Trophoblast cell (in vitro differentiated cells and primary cell): ENCODE results near the gene PPT1.

Source experiments
- DNase-seq, 2 donors: peaks; one replicate each; pipeline ENCODE4 v3.0.0-alpha.2; 2016
- H2AFZ ChIP-seq: 2 replicates; pipeline ENCODE4 v1.6.1; 2013; ENCODE audit warnings: low read length, moderate library complexity, mild to moderate bottlenecking; ENCODE audit not compliant: insufficient read depth, poor library complexity
- H2AK5ac ChIP-seq: 2 replicates; pipeline ENCODE4 v1.6.1; 2013; ENCODE audit warnings: mild to moderate bottlenecking, low read length
- H2BK120ac ChIP-seq: 2 replicates; pipeline ENCODE4 v1.6.1; 2013; ENCODE audit warnings: low read length, mild to moderate bottlenecking, moderate library complexity; ENCODE audit not compliant: insufficient read depth, poor library complexity
- H2BK12ac ChIP-seq: 2 replicates; pipeline ENCODE4 v1.6.1; 2013; ENCODE audit warnings: mild to moderate bottlenecking, low read length, moderate library complexity
- H2BK5ac ChIP-seq: 2 replicates; pipeline ENCODE4 v1.6.1; 2013; ENCODE audit warnings: low read length, low read depth, moderate library complexity, mild to moderate bottlenecking; ENCODE audit not compliant: poor library complexity
- H3K14ac ChIP-seq: 2 replicates; pipeline ENCODE4 v1.6.1; 2013; ENCODE audit warnings: mild to moderate bottlenecking, low read length
- H3K18ac ChIP-seq: 2 replicates; pipeline ENCODE4 v1.6.1; 2013; ENCODE audit warnings: mild to moderate bottlenecking, low read length
- H3K23ac ChIP-seq: 2 replicates; pipeline ENCODE4 v1.6.1; 2013; ENCODE audit warnings: low read length
- H3K27ac ChIP-seq: 2 replicates; pipeline ENCODE4 v1.5.1; 2013; ENCODE audit warnings: low read depth, mild to moderate bottlenecking, inconsistent platforms, low read length, moderate library complexity
- H3K27me3 ChIP-seq: 2 replicates; pipeline ENCODE4 v1.6.1; 2013; ENCODE audit warnings: inconsistent platforms, mild to moderate bottlenecking, low read length, moderate library complexity; ENCODE audit not compliant: insufficient read depth
- H3K36me3 ChIP-seq, 2 experiments: 1 replicate in 1 of 2; 2 replicates in 1 of 2; pipeline ENCODE4 v1.6.1; 2013; ENCODE audit warnings: low read length in 2 of 2, mild to moderate bottlenecking in 2 of 2, moderate library complexity in 1 of 2; ENCODE audit not compliant: insufficient read depth in 2 of 2, control insufficient read depth in 1 of 2
- H3K4ac ChIP-seq: 2 replicates; pipeline ENCODE4 v1.6.1; 2013; ENCODE audit warnings: low read depth, mild to moderate bottlenecking, low read length, moderate library complexity
- H3K4me1 ChIP-seq, 2 experiments: 1 replicate in 1 of 2; 2 replicates in 1 of 2; pipeline ENCODE4 v1.6.1; 2013; ENCODE audit warnings: low read length in 2 of 2, mild to moderate bottlenecking in 2 of 2, moderate library complexity in 1 of 2; ENCODE audit not compliant: insufficient read depth in 2 of 2, control insufficient read depth in 1 of 2
- H3K4me2 ChIP-seq: 2 replicates; pipeline ENCODE4 v1.6.1; 2013; ENCODE audit warnings: inconsistent platforms, mild to moderate bottlenecking, low read length, moderate library complexity
- H3K4me3 ChIP-seq: 2 replicates; pipeline ENCODE4 v1.5.1; 2013; ENCODE audit warnings: mild to moderate bottlenecking, low read depth, low read length, inconsistent platforms
- H3K79me1 ChIP-seq: one replicate; pipeline ENCODE4 v1.6.1; 2013; ENCODE audit warnings: low read length
- H3K79me2 ChIP-seq: 2 replicates; pipeline ENCODE4 v1.6.1; 2013; ENCODE audit warnings: low read length, mild to moderate bottlenecking; ENCODE audit not compliant: control insufficient read depth, insufficient read depth, poor library complexity
- H3K9ac ChIP-seq: 2 replicates; pipeline ENCODE4 v1.6.1; 2013; ENCODE audit warnings: mild to moderate bottlenecking, low read length
- H3K9me3 ChIP-seq: 2 replicates; pipeline ENCODE4 v1.6.1; 2013; ENCODE audit warnings: low read depth, mild to moderate bottlenecking, control low read depth, inconsistent platforms, low read length; ENCODE audit not compliant: insufficient read depth
- H4K12ac ChIP-seq: 2 replicates; pipeline ENCODE4 v1.6.1; 2013; ENCODE audit warnings: low read depth, mild to moderate bottlenecking, low read length, moderate library complexity
- H4K8ac ChIP-seq: 2 replicates; pipeline ENCODE4 v1.6.1; 2013; ENCODE audit warnings: low read depth, mild to moderate bottlenecking, low read length, moderate library complexity
- H4K91ac ChIP-seq: one replicate; pipeline ENCODE4 v1.6.1; 2013; ENCODE audit warnings: low read depth, mild to moderate bottlenecking, low read length, moderate library complexity
- WGBS: extraction: QIAGEN DNeasy Blood & Tissue Kit; methylation state at CpG from one replicate; pipeline ENCODE4 v1.1.7; 2013; ENCODE audit warnings: missing lambda C conversion rate; ENCODE audit not compliant: insufficient read length, insufficient coverage; ENCODE audit errors: extremely low coverage; 5-methylcytosine and 5-hydroxymethylcytosine counted together

PPT1 gene

GRCh38 chr1:40024671-40025070 lies 72.4 kb downstream of the PPT1 start:
- no peak overlapping the region for H3K4me3 ChIP-seq
- H4K8ac ChIP-seq = no peak overlapping the region
- no peak overlapping the region for H4K12ac ChIP-seq
- H2BK5ac ChIP-seq = no peak overlapping the region
- no peak overlapping the region for H2BK12ac ChIP-seq
- H3K79me1 ChIP-seq = no peaks in the 10 kb centered on the region
- H3K18ac ChIP-seq = no peak overlapping the region
- H3K9me3 ChIP-seq = peaks cover 1% of the 10 kb centered on the region
- H3K27me3 ChIP-seq = no peaks in the 10 kb centered on the region
- H3K4me1 ChIP-seq = no peaks in the 10 kb centered on the region
- no peaks in the 10 kb centered on the region for H3K36me3 ChIP-seq
- H2AFZ ChIP-seq = no peak overlapping the region
- H3K4ac ChIP-seq = no peak overlapping the region
- no peak overlapping the region for H2AK5ac ChIP-seq
- H3K27ac ChIP-seq = no peak overlapping the region
- DNase-seq = no peak
- H3K14ac ChIP-seq = no peak overlapping the region
- no peak overlapping the region for H2BK120ac ChIP-seq
- H4K91ac ChIP-seq = no peak overlapping the region
- H3K79me2 ChIP-seq = no peaks in the 10 kb centered on the region
- H3K23ac ChIP-seq = no peak overlapping the region
- no peak overlapping the region for H3K4me2 ChIP-seq
- WGBS = no CpG with 5 or more reads among the region's 2 CpGs
- no peak overlapping the region for H3K9ac ChIP-seq

GRCh38 chr1:40023379-40023944 lies 73.6 kb downstream of the PPT1 start:
- Histone ChIP-seq H3K23ac (no peak overlapping the region), H3K9me3 (peaks cover 1% of the 10 kb centered on the region), H4K91ac (no peak overlapping the region), H2AK5ac (no peak overlapping the region), H2BK5ac (no peak overlapping the region), H3K18ac (no peak overlapping the region), H3K36me3 (no peaks in the 10 kb centered on the region), H3K4ac (no peak overlapping the region), H4K12ac (no peak overlapping the region), H2BK120ac (no peak overlapping the region), H3K4me2 (no peak overlapping the region), H3K79me2 (no peaks in the 10 kb centered on the region), H3K14ac (no peak overlapping the region), H3K9ac (no peak overlapping the region), H3K27me3 (no peaks in the 10 kb centered on the region), H3K27ac (no peak overlapping the region), H3K79me1 (no peaks in the 10 kb centered on the region), H2AFZ (no peak overlapping the region), H2BK12ac (no peak overlapping the region), H3K4me1 (no peaks in the 10 kb centered on the region), H3K4me3 (no peak overlapping the region), H4K8ac (no peak overlapping the region)
- DNase-seq = no peak
- WGBS = no CpG with 5 or more reads among the region's 4 CpGs
